GM21529 (cell line): Measurements from ENCODE around the gene WDR55.
"Not testable (repeated sequence)": the region's sequence is repeated elsewhere in the genome, so short reads cannot be mapped to it uniquely, and the experiment has no call there.

Source experiments
- ATAC-seq: cut with Tn5 transposase; IDR thresholded peaks from one replicate; pipeline ENCODE4 v1.9.1; 2021; ENCODE audit not compliant: unreplicated experiment

The WDR55 gene

GRCh38 chr5:140664359-140665119, at the start of gene WDR55:
WDR55 (plus strand) TSS chr5:140664904; CDS start chr5:140664913, 9 bp downstream.
- peak; percentile 97 for ATAC-seq

GRCh38 chr5:140622301-140622700, 42.4 kb upstream of the WDR55 start:
- ATAC-seq, result no peak

GRCh38 chr5:140623061-140623460, 41.6 kb upstream of the WDR55 start:
- not testable (repeated sequence) for ATAC-seq

- not testable (repeated sequence) for ATAC-seq
Measured at GRCh38 chr5:140624886-140625285, 39.8 kb upstream of the WDR55 start.

DNA sequence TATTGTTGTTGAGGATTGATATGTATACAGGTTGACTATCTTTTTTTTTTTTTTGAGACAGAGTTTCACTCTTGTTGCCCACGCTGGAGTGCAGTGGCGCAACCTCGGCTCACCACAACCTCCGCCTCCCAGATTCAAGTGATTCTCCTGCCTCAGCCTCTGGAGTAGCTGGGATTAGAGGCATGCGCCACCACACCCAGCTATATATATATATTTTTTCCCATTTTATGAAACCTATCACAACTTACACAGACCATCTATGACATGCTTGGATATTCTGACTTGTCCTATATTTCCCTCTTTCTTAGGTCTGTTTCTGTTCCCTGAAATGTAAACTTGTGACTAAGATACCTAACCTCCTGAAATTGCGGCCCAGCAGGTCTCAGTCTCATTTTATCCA, 36.7 kb upstream of the WDR55 start:
- no peak for ATAC-seq

DNA sequence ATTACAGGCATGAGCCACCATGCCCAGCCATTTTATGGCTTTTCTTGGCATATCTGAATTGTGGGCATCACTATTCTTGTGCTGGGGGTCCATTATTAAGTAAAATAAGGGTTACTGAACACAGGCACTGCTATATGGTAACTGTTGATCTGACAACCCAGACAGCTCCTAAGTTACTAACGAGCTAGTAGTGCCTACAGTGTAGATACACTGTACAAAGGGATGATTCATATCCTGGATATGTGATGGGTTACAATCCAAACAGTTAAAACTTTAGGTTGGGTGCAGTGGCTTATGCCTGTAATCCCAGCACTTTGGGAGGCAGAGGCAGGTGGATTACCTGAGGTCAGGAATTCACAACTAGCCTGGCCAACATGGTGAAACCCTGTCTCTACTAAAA, 36.0 kb upstream of the WDR55 start:
- ATAC-seq, result no peak

DNA sequence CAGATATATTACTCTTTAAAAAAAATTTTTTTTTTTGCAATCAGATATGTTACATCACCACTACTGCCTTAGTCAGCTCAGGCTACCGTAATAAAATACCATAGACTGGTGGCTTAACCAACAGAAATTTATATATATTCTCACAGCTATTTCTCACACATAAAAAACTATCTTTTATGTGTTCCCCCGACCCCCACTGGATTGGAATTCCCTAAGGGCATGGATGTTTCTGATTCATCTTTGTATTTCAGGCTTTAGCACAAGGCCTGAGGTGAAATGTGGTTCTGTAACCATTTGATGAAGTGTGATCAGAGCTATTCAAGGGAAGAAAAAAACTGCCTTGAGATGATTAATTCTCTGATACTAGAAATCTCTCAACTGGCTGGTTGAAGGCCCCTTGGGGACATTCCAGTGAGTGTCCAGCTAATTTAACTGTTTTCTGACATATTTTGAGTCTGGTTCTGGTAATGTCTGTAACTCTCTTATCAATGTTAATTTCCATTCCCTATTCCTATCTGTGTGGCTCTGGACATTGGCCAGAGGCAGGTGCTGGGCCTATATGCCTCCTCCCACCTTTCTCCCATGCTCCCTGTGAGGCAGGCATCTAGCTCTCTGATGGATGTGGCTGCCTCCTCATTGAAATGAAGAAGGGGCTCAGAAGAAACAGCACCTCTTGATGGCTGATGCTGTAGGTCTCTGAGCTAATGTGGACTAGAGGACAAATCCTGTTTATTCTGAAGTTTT, 34.2 kb upstream of the WDR55 start:
- no peak for ATAC-seq

GRCh38 chr5:140631036-140631417, 33.7 kb upstream of the WDR55 start:
- no peak for ATAC-seq

- ATAC-seq, result peak; percentile 39
Measured at GRCh38 chr5:140631831-140632365, 32.8 kb upstream of the WDR55 start.

DNA sequence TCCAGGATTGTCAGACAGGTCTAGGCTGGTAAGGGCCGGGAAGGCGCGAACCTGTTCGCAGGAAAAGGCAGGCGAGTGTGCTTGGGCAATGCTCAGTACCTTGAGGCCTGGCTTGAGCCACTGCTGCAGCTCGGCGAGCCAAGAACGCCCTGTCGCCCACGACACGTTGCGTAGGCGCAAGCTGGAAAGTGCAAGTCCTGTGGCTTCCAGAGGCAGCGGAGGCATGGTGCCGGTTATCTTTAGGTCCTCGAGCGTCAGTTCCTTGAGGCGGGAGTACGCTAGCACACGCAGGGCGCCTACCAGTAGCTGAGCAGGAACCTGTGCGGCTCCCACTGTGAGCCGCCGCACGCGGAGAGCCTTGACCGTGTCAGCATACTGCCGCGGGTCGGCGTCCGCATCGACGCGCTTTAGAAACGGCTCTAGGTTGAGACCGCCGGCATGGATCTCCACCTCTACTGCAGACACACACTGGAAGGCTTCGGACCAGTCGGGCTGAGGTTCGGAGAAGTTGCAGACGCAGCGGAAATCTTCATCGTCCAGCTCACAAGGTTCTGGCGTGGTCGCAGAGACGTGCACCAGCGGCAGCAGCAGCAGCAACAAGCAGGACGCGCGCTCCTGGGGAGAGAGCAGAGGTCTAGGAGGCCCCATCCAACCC, 32.2 kb upstream of the WDR55 start:
- ATAC-seq, result peak; percentile 52

DNA sequence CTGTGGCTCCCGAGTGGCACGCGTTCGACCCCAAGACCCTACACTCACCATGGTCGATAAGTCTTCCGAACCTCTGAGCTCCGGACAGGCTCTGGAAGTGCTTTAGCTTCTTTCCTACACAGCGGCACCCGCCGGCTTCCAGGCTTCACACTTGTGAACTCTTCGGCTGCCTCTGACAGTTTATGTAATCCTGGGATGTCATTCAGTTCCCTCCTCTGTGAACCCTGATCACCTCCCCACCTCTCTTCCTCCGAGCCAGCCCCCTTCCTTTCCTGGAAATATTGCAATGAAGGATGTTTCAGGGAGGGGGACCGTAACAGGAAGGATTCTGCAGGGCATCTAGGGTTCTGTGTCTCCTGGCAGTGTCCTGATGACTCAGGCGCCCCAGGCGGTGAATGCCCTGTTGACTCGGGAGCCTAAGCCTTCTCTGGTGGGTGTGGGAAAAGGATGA, 31.7 kb upstream of the WDR55 start, which contains the start of gene CD14:
Gene CD14 (minus strand): TSS at position 155 of the 451 bp plus-strand sequence. CDS start 104 bp downstream, at position 51.
- peak; percentile 4 for ATAC-seq

DNA sequence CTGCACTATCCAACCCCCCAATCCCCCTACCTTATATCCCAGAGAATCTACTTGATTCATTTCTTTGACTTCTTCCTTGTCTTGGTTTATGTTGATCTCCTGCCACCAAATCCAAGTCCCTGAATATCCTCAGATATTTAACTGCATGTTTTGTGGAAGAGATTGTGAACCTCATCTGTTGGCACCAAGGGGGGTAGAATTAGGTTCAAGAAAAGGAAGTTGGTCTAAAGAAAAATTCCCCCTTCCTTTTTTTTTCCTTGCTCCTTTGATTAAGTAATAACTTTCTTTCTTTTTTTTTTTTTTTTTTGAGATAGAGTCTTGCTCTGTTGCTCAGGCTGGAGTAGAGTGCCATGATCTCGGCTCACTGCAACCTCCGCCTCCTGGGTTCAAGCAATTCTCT, 31.2 kb upstream of the WDR55 start:
- ATAC-seq, result no peak

GRCh38 chr5:140634103-140634502, 30.6 kb upstream of the WDR55 start:
- ATAC-seq, result no peak

- no peak for ATAC-seq
Measured at GRCh38 chr5:140635291-140636257, 29.1 kb upstream of the WDR55 start.

DNA sequence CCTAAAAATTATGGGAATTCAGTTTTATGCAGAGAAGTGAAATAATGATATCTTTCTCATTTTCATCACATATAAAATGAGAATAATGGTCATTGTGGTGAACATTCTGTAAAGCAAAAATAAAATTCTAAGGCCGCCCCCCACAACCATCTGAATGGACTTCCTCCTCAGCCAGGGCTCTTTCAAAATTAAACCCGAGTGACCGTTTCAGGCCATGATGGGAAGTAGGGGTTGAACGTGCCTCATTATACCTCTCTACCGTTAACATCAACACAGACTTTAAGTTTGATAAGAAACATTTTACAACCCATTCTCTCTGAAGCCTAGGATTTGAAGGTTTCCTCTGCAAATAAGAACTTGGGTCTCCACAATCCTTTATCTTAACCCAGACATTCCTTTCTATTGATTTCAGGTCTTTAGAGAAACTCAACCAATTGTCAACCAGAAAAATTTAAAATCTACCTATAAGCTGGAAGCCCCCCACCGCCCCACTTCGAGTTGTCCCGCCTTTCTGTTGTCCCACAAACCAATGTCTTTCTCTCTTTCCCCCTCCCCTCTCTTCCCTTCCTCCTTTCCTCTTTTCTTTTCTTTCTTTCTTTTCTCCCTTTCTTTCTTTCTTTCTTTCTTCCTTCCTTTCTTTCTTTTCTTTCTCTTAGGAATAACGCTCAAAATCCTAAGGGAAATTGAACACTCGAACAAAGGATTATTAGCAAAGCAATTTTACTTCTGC, 27.2 kb upstream of the WDR55 start:
- no peak for ATAC-seq

- ATAC-seq, result not testable (repeated sequence)
Measured at GRCh38 chr5:140638898-140639147, 25.9 kb upstream of the WDR55 start.

GRCh38 chr5:140639148-140639981, 25.3 kb upstream of the WDR55 start, which contains the start of gene TMCO6:
TMCO6 (plus strand) TSS chr5:140639451; CDS start chr5:140639528, 77 bp downstream.
- ATAC-seq, result peak; percentile 89

- ATAC-seq, result no peak
Measured at GRCh38 chr5:140641716-140642115, 23.0 kb upstream of the WDR55 start.

DNA sequence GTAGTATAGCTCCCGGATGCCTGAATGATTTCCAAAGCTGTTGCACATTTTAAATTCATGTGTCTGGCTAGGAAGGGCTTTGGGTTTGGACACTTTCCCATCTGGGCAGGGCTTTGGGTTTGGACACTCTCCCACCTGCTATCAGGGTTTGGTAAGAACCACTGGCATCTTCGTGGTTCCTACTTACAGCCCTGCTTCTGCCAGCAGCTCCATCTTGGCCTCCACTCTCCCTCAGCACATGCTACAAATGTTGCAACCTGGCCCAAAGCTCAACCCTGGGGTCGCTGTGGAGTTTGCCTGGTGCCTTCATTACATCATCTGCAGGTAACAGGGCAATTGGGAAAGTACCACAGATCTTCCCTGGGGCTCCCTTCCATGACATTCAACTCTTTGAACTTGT, 22.0 kb upstream of the WDR55 start:
- no peak for ATAC-seq
